GM18507 (cell line): Measurements from ENCODE around the gene FSTL3.
"Not testable (repeated sequence)": the region's sequence is repeated elsewhere in the genome, so short reads cannot be mapped to it uniquely, and the experiment has no call there.

Source experiments
- DNase-seq: peaks from one replicate; pipeline ENCODE4 v3.0.0; 2011; ENCODE audit warnings: low read depth; ENCODE audit not compliant: insufficient read length; ENCODE audit errors: extremely low spot score
- FAIRE-seq: peaks from 2 replicates; lab custom pipeline; 2011; peaks lifted over from hg19 to GRCh38; lab: Jason Lieb, UNC

Gene FSTL3

DNA sequence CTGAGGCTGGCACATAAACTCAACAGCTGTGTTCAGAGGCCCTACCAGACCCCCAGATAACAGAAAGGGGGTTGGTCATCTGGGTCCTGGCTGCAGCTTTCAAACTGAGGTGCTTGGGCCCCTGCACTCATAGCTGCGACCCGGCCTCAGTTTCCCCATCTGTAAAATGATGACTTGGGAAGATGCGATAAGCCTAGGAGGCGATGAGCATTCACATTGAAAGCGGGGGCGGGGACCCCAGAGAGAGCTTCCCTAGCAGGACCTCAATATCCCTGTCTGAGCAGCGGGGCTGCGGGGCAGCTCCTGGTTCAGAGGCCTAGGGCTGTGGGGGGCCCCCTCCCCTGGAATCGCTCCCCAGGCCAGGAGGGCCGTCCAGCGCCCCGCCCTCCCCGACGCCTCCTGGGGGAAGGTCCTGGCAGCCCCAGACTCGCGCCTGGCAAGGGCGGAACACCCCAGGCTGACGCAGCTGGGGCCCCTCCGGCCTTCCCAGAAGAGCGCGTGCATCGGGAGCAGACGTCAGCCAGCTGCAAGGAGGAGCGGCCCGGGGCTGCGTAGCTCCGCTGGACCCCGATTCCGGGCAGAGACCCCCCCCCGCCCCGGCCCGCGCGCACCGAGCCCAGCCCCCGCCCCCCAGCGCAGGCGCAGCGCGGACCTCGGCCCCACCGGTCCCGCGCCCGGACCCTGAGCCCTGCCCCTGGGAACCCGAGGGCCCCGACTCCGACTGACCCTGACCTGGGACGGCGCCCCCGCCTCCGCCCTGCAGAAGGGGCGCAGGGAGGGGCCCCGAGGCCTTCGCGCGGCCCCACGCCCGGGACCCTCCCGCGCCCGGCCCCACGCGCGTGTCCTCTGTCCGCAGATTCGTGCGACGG, 3.5 kb downstream of the FSTL3 start:
- peak; percentile 31 for FAIRE-seq
- DNase-seq: no peak

GRCh38 chr19:680287-681028, 4.3 kb downstream of the FSTL3 start:
- DNase-seq: peak; percentile 98
- FAIRE-seq: no peak

- peak; percentile 96 for FAIRE-seq
- DNase-seq: peak; percentile 84
Observed at GRCh38 chr19:681029-682019, 5.1 kb downstream of the FSTL3 start.

DNA sequence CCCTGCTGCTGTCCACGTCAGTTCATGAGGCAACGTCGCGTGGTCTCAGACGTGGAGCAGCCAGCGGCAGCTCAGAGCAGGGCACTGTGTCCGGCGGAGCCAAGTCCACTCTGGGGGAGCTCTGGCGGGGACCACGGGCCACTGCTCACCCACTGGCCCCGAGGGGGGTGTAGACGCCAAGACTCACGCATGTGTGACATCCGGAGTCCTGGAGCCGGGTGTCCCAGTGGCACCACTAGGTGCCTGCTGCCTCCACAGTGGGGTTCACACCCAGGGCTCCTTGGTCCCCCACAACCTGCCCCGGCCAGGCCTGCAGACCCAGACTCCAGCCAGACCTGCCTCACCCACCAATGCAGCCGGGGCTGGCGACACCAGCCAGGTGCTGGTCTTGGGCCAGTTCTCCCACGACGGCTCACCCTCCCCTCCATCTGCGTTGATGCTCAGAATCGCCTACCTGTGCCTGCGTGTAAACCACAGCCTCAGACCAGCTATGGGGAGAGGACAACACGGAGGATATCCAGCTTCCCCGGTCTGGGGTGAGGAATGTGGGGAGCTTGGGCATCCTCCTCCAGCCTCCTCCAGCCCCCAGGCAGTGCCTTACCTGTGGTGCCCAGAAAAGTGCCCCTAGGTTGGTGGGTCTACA, 6.6 kb downstream of the FSTL3 start:
- DNase-seq (no peak), FAIRE-seq (no peak)

GRCh38 chr19:685454-685931, 9.3 kb downstream of the FSTL3 start:
- DNase-seq (no peak), FAIRE-seq (no peak)

- FAIRE-seq: no peak
- DNase-seq: no peak
Observed at GRCh38 chr19:686589-687297, 10.6 kb downstream of the FSTL3 start.

DNA sequence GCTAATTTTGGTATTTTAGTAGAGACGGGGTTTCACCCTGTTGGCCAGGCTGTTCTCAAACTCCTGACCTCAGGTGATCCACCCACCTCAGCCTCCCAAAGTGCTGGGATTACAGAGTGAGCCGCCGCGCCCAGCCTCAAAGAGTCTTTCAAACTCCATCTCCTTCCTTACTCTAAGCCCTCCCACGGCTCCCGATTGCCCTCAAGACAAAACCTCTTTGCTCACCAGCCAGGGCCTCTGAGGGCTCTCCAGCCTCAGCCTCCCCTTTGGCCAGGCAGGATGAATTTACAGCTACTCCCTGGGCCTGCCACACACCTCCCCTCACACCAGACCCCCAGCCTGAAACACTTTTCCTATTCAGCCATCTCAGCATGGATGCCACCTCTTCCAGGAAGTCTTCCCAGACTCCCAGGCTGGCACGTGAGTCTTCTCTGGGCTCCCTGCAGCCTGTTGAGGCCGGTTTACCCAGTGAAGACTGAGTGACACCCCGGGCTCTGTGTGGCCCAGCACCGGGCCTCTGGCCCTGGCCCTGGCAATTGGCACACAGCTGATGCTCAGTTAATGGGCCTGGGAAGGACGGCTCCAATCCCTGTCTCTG, 11.5 kb downstream of the FSTL3 start:
- FAIRE-seq: no peak
- DNase-seq: no peak

DNA sequence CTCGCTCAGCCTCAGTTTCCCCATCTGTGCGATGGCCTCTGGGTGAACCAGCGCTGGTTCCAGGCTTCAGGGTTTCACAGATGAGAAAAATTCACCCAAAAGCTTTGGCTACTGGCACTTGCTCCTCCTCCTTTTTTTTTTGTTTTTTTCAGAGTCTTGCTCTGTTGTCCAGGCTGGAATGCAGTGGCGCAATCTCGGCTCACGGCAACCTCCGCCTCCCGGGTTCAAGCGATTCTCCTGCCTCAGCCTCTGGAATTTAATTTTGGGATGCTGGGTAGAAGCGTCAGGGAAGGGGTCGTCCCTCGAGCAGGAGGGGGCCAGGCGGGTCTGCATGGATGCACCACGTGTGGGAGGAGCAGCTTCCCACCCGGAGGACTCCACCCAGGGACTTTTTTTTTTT, 12.0 kb downstream of the FSTL3 start:
- DNase-seq (no peak), FAIRE-seq (no peak)

DNA sequence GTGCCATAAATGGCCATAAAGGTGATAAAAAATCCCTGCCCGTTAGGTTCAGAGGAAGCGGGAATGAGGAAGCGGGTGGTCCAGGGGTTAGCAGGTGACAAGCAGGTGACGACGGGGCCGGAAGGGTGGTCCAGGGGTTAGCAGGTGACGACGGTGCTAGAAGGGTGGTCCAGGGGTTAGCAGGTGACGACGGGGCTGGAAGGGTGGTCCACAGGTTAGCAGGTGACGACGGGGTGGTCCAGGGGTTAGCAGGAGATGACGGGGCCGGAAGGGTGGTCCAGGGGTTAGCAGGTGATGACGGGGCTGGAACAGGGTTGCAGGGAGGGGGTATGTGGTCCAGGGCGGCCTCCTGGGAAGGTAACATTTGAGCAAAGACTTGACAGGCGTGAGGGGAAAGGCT, 12.8 kb downstream of the FSTL3 start:
- no peak for DNase-seq
- FAIRE-seq: no peak

- no peak for DNase-seq
- no peak for FAIRE-seq
Observed at GRCh38 chr19:690203-690602, 14.0 kb downstream of the FSTL3 start.

DNA sequence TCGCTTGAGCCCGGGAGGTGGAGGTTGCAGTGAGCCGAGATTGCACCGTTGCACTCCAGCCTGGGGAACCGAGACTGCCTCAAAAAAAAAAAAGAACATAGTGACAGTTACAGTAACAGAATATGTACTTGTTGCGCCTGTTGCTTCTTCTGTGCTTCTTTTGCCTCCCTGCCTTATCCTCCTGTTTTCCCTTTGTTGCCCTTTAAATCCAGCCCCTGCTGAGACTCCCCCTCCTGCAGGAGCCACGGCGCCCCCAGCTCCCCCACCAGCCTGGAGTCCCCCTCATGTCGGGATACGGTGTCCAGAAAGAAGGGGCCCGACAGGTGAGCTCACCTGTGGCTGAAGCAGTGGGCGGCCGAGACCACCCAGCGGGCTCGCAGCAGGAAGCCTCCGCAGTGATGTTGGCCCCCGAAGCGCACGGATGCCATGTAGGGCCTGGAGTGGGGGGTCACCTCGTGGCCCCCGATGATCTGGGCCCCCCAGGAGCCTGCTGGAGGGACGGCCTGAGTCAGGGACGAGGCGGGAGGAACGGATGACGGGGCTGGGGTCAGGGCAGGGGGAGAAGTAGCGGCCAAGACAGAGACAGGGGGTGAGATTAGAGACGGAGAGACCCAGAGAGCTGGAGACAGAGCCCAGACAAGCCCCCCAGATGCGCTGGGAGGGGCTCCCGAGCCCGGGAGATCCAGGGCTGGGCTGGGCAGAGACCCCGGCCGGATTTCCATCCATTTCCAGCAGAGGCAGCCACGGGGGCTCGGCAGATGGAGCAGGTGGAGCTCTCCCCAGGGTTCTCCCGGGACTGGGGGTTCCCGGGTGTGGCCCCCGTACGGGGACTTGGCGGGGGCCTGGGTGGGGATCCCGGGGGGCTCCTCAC, 18.5 kb downstream of the FSTL3 start:
- no peak for DNase-seq
- FAIRE-seq: no peak

DNA sequence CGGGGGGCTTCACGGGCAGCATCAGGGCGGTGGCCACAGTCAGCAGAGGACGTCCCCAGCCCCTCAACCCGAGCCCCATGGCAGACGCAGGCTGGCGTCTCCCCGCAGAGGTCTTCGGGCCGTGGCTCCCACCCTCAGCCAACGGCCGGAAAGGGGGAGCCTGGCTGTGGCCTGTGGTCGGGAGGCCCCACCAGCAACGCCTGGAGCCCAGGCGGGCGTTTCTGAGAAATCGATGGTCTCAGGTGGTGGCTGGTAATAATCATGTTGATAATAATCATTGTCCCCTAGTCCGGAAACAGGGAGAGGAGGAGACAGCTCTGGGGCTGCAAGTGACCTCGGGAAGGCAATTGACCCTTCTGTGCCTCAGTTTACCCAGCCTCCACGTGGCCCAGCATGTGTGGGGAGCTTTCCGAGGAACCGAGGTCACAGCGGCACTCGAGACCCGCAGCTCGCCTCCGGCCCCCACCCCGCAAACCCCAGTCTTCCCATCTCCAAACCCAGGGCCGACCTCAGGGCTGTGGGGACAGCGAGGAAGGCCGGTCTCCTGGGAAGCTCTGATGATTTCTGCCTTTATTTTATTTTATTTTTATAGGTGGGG, 19.3 kb downstream of the FSTL3 start, which contains the start of gene PRSS57:
PRSS57 (minus strand) TSS at position 101 of the 598 bp plus-strand sequence; CDS start at position 79, 22 bp downstream.
- no peak for FAIRE-seq

DNA sequence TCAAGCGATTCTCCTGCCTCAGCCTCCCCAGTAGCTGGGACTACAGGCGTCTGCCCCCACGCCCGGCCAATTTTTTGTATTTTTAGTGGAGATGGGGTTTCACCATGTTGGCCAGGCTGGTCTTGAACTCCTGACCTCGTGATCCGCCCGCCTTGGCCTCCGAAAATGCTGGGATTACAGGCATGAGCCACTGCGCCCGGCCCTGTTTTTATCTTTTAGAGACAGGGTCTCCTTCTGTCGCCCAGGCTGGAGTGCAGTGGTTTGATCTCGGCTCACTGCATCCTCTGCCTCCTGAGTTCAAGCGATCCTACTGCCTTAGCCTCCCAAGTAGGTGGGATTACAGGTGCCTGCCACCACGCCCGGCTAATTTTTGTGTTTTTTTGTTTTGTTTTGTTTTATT, 22.3 kb downstream of the FSTL3 start:
- not testable (repeated sequence) for DNase-seq, FAIRE-seq

More for the DNA sequence above, 19.3 kb downstream of the FSTL3 start, which contains the start of gene PRSS57:
- DNase-seq: no peak

- FAIRE-seq, DNase-seq: not testable (repeated sequence)
Observed at GRCh38 chr19:699885-700284, 23.7 kb downstream of the FSTL3 start.

DNA sequence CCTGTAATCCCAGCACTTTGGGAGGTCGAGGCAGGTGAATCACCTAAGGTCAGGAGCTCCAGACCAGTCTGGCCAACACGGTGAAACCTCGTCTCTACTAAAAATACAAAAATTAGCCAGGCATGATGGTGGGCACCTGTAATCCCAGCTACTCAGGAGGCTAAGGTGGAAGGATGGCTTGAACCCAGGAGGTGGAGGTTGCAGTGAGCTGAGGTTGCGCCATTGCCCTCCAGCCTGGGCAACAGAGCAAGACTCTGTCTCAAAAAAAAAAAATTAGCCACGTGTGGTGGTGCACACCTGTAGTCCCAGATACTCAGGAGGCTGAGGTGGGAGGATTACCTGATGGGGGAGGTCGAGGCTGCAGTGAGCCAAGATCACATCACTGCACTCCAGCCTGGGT, 26.7 kb downstream of the FSTL3 start:
- FAIRE-seq, DNase-seq: not testable (repeated sequence)

DNA sequence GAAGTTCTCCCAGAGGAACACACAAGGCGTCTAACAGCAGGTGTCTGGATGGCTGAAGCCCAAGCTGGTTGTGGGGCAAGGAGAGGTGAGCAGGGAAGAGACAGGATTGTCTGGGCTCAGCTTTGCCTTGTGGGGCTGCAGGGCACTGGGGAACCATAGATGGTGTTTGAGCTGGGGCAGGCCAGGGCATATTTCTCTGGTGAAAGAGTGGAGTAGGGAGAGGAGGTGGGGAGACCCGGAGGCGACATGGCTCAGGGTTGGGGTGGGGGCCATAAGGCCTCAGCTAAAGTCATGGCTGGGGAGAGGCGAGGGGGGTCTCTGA, 27.1 kb downstream of the FSTL3 start:
- FAIRE-seq: no peak
- DNase-seq: no peak
